Measurements from ENCODE around the gene MAN2A2.

DNA sequence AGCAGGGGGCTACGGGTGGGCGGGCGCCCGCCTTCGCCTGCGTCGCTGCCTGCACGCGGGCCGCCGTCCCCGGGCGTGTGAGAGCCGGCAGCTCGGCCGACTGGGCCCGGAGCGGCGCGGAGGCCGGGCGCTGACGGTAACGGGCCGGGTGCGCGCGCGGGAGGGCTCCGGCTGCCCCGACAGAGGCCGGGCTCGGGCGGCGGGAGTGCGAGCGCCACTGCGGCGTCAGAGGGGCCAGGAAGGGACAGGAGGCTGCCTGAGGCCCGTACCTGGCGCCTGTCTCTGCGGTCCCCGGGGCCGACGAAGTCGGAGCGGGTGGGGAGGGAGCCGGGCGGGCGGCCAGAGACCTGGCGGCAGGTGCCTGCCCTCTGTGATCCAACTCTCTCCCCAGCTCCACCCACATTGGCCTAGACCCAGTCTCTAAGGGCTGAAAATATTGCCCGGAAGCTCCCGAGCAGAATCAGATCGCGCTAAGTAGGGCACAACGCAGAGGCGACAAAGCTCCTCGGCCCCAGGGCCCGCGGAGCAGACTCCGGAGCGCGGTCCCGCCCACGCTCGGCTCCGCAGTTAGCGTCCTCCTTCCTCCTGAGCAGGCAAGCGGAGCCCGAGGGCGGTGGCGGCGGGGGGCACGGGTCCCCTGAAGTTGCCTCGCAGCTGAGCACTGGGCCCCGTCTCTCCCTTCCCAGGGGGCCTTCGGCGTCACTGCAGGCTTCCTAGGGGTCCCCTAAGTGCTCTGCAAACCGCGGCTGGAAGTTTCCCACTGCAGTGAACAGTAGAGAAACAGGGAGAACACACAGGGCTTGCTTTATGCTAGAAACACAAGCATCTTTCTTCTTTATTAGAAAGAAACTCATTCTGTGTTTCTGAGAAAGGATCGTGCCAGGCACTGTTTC, at the start of gene MAN2A2:
- TF ChIP-seq NFIC (IDR thresholded peaks at IDR 0.05) (no peak), YY1 (IDR thresholded peaks at IDR 0.05; ENCODE audit: low read depth) (no peak), TAF1 (IDR thresholded peaks at IDR 0.05; ENCODE audit: low read depth) (peak; percentile 56; the same call in 1 of the 2 replicates), EGR1 (IDR thresholded peaks at IDR 0.05) (peak; percentile 93), EP300 (IDR thresholded peaks at IDR 0.05; ENCODE audit: borderline replicate concordance) (no peak)
- TF ChIP-seq, protein P1, sequence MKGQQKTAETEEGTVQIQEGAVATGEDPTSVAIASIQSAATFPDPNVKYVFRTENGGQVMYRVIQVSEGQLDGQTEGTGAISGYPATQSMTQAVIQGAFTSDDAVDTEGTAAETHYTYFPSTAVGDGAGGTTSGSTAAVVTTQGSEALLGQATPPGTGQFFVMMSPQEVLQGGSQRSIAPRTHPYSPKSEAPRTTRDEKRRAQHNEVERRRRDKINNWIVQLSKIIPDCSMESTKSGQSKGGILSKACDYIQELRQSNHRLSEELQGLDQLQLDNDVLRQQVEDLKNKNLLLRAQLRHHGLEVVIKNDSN (IDR thresholded peaks at IDR 0.05): no peak
